Measurements from ENCODE around the gene PHACTR3. TPM values are rescaled to one million over a fixed set of nuclear protein-coding genes. Genes with fewer than 3 reads are reported as not detected.

PHACTR3 gene
- total RNA-seq, 1 experiment from 2014 or later = 10.0 TPM

GRCh38 chr20:59703046-59703445 is 98.7 kb downstream of the PHACTR3 start:
- H3K4me1 Mint-ChIP-seq (ENCODE audit: low read depth, unreplicated experiment) = no peaks in the 10 kb centered on the region
- H3K36me3 Mint-ChIP-seq (ENCODE audit: insufficient read depth, unreplicated experiment) = no peaks in the 10 kb centered on the region
- DNase-seq = no peak
- intact Hi-C loops (cut with micrococcal nuclease; ENCODE audit: unreplicated experiment) = no loop called here
- H3K27me3 Mint-ChIP-seq (ENCODE audit: unreplicated experiment) = peaks cover 81% of the 10 kb centered on the region
- H3K9me3 Mint-ChIP-seq (ENCODE audit: low read depth, unreplicated experiment) = no peaks in the 10 kb centered on the region
- CTCF ChIA-PET = no interaction called here
- TF ChIP-seq, protein P1, sequence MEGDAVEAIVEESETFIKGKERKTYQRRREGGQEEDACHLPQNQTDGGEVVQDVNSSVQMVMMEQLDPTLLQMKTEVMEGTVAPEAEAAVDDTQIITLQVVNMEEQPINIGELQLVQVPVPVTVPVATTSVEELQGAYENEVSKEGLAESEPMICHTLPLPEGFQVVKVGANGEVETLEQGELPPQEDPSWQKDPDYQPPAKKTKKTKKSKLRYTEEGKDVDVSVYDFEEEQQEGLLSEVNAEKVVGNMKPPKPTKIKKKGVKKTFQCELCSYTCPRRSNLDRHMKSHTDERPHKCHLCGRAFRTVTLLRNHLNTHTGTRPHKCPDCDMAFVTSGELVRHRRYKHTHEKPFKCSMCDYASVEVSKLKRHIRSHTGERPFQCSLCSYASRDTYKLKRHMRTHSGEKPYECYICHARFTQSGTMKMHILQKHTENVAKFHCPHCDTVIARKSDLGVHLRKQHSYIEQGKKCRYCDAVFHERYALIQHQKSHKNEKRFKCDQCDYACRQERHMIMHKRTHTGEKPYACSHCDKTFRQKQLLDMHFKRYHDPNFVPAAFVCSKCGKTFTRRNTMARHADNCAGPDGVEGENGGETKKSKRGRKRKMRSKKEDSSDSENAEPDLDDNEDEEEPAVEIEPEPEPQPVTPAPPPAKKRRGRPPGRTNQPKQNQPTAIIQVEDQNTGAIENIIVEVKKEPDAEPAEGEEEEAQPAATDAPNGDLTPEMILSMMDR (IDR thresholded peaks at IDR 0.05; ENCODE audit: unreplicated experiment) = no peak
- H3K4me3 Mint-ChIP-seq (ENCODE audit: low read depth, unreplicated experiment) = no peak overlapping the region
- BruUV-seq (replicated peaks) = no TSS peak
- no peak overlapping the region for H3K27ac Mint-ChIP-seq (ENCODE audit: unreplicated experiment)

- no TSS peak for BruUV-seq (replicated peaks)
- H3K9me3 Mint-ChIP-seq (ENCODE audit: low read depth, unreplicated experiment) = no peaks in the 10 kb centered on the region
These were observed 101.5 kb downstream of the PHACTR3 start for GRCh38 chr20:59705651-59706399.

GRCh38 chr20:59706400-59706693 is 102.0 kb downstream of the PHACTR3 start:
- Mint-ChIP-seq H3K4me1 (ENCODE audit: low read depth, unreplicated experiment) (no peaks in the 10 kb centered on the region), H3K27ac (ENCODE audit: unreplicated experiment) (no peak overlapping the region), H3K27me3 (ENCODE audit: unreplicated experiment) (peaks cover 90% of the 10 kb centered on the region), H3K9me3 (ENCODE audit: low read depth, unreplicated experiment) (no peaks in the 10 kb centered on the region), H3K36me3 (ENCODE audit: insufficient read depth, unreplicated experiment) (no peaks in the 10 kb centered on the region), H3K4me3 (ENCODE audit: low read depth, unreplicated experiment) (no peak overlapping the region)
- BruUV-seq (replicated peaks) = no TSS peak
- CTCF ChIA-PET = no interaction called here
- DNase-seq = no peak
- TF ChIP-seq, protein P1 (IDR thresholded peaks at IDR 0.05; ENCODE audit: unreplicated experiment) = no peak
- intact Hi-C loops (cut with micrococcal nuclease; ENCODE audit: unreplicated experiment) = no loop called here

More at GRCh38 chr20:59705651-59706399, 101.5 kb downstream of the PHACTR3 start:
- no peaks in the 10 kb centered on the region for H3K36me3 Mint-ChIP-seq (ENCODE audit: insufficient read depth, unreplicated experiment)
- intact Hi-C loops (cut with micrococcal nuclease; ENCODE audit: unreplicated experiment) = no loop called here
- H3K4me3 Mint-ChIP-seq (ENCODE audit: low read depth, unreplicated experiment) = no peak overlapping the region
- CTCF ChIA-PET = no interaction called here
- no peak for DNase-seq
- TF ChIP-seq, protein P1 (IDR thresholded peaks at IDR 0.05; ENCODE audit: unreplicated experiment) = no peak
- peaks cover 91% of the 10 kb centered on the region for H3K27me3 Mint-ChIP-seq (ENCODE audit: unreplicated experiment)
- no peak overlapping the region for H3K27ac Mint-ChIP-seq (ENCODE audit: unreplicated experiment)
- no peaks in the 10 kb centered on the region for H3K4me1 Mint-ChIP-seq (ENCODE audit: low read depth, unreplicated experiment)

DNA sequence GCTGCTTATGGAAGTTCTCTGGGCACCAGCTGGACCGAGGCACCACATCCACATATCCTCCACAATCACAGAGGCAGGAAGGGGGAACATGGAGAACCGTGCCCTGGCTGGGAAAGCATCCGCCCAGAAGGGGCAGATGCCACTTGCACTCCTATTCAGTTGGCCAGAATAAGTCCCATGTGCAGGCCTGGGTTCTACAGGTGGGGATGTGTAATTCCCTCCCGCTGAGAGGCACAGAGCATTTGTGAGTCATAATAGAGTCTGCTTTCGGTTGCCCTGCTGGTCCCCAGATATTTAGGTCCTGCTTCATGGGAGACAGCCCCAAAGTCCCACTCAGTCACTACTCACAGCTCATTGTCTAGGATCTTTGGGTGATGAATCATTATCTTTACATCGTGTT is 104.0 kb downstream of the PHACTR3 start:
- peaks cover 87% of the 10 kb centered on the region for H3K27me3 Mint-ChIP-seq (ENCODE audit: unreplicated experiment)
- H3K9me3 Mint-ChIP-seq (ENCODE audit: low read depth, unreplicated experiment) = peaks cover 4% of the 10 kb centered on the region
- H3K4me3 Mint-ChIP-seq (ENCODE audit: low read depth, unreplicated experiment) = no peak overlapping the region
- no peaks in the 10 kb centered on the region for H3K4me1 Mint-ChIP-seq (ENCODE audit: low read depth, unreplicated experiment)
- no peaks in the 10 kb centered on the region for H3K36me3 Mint-ChIP-seq (ENCODE audit: insufficient read depth, unreplicated experiment)
- intact Hi-C loops (cut with micrococcal nuclease; ENCODE audit: unreplicated experiment) = no loop called here
- BruUV-seq (replicated peaks) = no TSS peak
- no peak overlapping the region for H3K27ac Mint-ChIP-seq (ENCODE audit: unreplicated experiment)
- TF ChIP-seq, protein P1 (IDR thresholded peaks at IDR 0.05; ENCODE audit: unreplicated experiment) = no peak
- DNase-seq = no peak
- CTCF ChIA-PET = no interaction called here
